Testis (tissue), 2 donors: ENCODE measurements around the gene ENTPD2.

Source experiments
- POLR2A ChIP-seq: fragments of 450-650 bp; IDR thresholded peaks from one replicate; pipeline ENCODE4 v1.6.1; 2017; ENCODE audit warnings: antibody characterized with exemption, mild to moderate bottlenecking, moderate library complexity
- TF ChIP-seq, protein P1 (sequence below), 3 experiments: fragments of 450-650 bp in 2 of 3; fragments of 200-600 bp in 1 of 3; sonication (generic) in 1 of 3; IDR thresholded peaks; one replicate each; pipeline ENCODE4 v1.5.1; 2016 to 2019; ENCODE audit warnings: antibody characterized with exemption in 3 of 3, mild to moderate bottlenecking in 2 of 3, moderate library complexity in 1 of 3

DNA sequence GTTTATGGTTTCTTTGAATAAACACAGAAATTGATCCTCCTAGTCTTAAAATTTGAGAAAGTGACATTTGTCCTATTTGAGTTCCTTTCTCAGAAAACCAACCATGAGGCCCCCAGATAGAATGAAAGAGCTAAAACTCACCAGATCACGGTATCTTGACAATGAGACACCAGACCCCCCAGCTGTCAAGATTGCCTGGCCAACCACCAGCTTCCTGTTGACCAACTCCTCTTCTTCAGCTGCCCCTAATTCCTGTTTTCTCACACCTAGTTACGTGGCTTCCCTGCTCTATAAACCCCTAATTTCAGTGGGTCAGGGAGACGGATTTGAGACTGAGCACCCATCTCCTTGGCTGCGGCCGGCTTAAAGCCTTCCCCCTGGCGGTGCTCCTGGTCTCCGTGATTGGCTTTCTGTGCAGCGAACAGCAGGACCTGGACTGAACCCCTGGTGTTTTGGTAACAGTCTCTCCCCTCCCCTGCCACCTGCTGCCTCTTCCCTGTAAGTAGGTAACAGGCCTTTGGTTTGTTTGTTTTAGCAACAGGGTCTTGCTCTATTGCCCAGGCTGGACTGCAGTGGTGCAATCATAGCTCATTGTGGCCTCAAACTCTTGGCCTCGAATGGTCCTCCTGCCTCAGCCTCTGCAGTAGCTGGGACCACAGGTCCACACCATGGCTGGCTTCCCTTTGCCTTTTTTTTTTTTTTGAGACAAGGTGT lies 4.8 kb upstream of the ENTPD2 start:
- no peak for TF ChIP-seq POLR2A
- TF ChIP-seq, protein P1, sequence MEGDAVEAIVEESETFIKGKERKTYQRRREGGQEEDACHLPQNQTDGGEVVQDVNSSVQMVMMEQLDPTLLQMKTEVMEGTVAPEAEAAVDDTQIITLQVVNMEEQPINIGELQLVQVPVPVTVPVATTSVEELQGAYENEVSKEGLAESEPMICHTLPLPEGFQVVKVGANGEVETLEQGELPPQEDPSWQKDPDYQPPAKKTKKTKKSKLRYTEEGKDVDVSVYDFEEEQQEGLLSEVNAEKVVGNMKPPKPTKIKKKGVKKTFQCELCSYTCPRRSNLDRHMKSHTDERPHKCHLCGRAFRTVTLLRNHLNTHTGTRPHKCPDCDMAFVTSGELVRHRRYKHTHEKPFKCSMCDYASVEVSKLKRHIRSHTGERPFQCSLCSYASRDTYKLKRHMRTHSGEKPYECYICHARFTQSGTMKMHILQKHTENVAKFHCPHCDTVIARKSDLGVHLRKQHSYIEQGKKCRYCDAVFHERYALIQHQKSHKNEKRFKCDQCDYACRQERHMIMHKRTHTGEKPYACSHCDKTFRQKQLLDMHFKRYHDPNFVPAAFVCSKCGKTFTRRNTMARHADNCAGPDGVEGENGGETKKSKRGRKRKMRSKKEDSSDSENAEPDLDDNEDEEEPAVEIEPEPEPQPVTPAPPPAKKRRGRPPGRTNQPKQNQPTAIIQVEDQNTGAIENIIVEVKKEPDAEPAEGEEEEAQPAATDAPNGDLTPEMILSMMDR (IDR thresholded peaks at IDR 0.05), result no peak
